SKM-1 treated with dmso at 0.1 percent for 144 hours (cell line): ENCODE data around the gene SEC61A2.
A peak's percentile ranks its signal among the peaks of the same experiment; 100 is the strongest.

ENCODE experiments used
- DNase-seq: peaks from one replicate; lab custom pipeline; 2025; ENCODE audit not compliant: unreplicated experiment; lab: John Stamatoyannopoulos, UW

Gene SEC61A2

DNA sequence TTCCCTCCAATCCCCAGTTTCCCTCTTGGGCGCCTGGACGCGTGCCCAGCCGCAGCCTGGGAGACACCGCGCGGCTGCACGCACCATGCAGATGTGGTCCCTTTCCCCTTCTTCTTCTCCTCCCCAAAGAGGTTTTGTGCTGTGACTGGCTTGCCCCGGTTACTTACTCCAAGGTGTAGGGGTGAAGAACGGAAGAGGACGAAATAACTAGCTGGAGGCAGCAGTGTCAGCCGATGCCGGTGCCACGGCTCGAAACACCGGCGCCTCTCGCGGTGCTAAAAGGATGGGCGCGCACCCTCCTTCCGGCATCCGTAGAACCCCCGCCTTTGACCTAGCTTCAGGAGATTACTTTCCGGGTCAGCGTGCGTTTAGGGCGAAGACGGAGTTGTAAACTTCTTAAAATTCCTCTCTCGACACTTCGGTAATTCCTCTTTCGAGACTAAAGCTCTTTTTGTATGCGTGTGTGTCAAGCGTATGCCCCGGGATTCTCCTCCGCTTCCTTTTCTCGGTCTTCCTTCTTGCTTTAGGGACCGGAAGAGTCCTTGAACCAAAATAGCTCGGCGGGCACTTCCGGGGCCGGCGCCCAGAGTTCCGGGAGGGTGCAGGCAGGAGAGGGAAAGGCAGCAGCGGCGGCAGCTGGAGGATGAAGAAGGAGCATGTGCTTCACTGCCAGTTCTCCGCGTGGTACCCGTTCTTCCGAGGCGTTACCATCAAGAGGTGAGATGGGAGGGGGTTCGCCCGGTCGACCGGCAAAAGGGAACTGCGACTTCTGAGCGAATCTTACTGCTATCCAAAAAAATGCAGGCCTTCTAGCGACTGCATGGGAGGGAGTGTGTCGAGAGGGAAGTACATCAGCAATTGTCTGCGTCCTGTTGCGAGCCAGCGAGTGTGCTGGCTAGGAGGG lies 66.4 kb downstream of the SEC61A2 start, which contains the start of the genes CDC123 and NUDT5:
CDC123 (plus strand) TSS at position 586 of the 904 bp plus-strand sequence; CDS start at position 644, 58 bp downstream.
NUDT5 (minus strand) TSS at position 289 of the 904 bp plus-strand sequence. CDS start 9,600 bp downstream, outside the sequence.
- DNase-seq, result peak; percentile 71

DNA sequence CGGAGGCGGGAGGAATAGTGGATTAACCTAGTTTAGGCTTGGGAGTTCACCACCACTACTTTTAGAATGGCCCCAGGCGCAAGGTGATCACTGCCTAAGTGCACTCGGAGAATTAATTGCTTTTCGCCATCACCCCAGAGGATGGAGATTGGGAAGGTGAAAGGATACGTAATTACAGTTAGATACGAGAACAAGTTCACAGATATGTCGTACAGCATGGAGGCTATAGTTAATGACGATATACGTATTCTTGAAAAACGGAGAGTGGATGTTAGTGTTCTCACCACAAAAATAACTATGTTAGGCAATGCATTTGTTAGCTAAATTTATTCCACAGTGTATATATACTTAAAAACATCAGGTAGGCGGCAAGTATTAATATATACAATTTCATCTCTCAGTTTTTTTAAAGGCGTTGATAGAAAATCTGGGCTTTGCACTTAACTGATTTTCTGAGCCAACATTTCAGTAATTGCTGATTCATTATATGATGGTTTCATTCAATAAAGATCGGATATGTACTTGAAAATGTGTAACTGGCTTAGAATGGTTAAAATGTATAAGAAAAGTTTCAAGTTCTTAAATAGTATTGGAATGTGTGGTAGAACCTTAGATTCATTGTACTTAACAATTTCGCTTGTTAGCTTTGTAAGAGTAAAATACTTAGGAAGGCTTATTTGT lies 67.2 kb downstream of the SEC61A2 start:
- no peak for DNase-seq

DNA sequence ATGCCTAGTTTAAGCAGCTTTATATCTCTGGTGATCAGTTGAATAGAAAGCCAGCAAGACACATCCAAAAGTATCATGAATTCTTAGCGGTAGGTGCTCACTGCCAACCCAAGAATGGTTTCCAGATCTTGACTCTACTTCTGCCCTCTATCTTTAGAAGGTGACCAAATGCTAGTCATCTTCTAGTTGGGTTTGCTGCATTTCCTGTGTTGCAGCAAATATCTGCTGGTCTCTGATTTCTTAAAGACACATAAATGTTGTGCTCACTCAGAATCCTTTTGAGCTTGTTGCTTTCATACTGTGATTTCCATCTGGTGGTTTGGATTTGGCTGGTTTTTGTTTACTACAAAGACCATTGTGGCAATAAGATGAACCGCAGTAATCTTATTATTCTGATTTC lies 68.7 kb downstream of the SEC61A2 start:
- no peak for DNase-seq

DNA sequence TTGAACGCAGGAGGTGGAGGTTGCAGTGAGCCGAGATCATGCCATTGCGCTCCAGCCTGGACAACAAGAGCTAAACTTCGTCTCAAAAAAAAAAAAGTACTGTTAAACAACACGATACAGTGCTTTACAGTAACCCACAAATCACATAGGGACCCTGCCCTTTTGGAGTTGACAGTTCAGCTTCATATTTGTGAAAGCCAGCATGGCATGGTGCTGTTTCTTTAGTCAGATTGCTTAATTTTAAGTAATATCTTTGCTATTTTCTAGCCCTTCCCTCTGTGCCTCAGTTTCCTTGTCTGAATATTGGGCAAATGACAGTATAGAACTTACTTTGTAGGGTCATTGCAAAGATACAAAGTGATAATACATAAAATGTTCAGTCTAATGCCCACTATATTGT lies 71.4 kb downstream of the SEC61A2 start:
- no peak for DNase-seq

DNA sequence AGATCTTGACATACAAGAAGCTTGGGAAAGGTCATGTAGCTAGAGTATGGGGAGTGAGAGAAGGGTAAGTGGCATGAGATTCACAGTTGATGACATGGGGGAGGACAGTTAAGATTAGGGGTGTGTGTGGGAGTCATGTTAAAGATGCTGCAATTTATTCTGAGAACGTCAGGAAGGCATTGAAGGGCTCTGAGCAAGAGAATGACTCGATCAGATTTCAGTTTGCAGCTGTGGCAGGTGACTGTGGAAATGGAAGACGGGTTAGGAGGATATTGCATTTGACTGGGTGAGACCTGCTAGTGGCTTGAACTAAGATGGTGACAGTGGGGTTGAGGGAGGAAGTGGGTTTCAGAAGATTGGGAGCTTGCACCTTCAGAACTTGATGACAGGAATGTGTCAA lies 72.1 kb downstream of the SEC61A2 start:
- DNase-seq, result no peak

DNA sequence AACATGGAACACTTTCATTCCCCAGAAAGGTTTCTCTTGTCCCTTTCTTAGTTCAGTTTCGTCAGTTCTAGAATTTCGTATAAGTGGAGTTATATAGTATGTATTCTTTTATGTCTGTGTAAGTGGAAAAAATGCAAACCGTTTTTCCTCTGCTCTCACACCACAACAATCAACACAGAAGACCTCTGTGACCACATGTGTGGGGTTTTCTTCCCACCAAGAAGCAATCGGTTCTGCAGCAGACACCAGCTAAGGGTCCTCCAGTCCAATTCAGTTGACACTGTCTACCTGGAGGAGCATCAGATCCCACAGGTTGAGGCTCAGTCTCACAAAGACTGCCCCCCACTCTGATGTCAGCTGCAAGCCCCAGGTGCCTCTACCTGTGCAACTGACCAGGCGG lies 72.7 kb downstream of the SEC61A2 start:
- DNase-seq, result no peak

DNA sequence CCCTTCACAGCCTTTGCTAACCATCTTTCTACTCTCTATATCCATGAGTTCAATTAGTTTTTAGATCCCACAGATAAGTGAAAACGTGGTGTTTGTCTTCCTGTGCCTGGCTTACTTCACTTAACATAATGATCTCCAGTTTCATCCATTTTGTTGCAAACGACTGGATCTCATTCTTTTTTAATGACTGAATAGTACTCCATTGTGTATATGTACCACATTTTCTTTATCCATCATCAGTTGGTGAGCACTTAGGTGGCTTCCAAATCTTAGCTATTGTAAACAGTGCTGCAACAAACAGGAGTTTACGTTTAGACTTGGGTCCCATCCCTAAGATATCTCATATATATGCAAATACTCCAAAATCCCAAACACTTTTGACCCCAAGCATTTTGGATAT lies 75.6 kb downstream of the SEC61A2 start:
- no peak for DNase-seq

DNA sequence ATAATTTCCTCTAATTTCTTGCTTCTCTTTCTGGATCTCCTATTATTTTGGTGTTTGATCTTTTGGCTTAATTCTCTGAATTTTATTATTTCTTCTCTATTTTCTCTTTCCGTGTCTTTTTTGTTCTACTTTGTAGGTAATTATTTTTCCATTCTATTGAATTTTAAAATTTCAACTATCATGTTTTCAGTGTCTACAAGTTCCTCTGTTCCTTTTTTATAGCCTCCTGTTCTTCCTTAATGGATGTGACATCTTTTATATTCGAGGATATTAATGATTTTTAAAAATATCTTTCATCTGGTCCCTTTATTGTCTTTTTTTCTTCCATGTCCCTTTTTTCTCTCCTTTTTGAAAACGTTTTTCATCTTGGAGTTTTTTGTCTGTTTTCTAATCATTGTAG lies 77.6 kb downstream of the SEC61A2 start:
- no peak for DNase-seq

DNA sequence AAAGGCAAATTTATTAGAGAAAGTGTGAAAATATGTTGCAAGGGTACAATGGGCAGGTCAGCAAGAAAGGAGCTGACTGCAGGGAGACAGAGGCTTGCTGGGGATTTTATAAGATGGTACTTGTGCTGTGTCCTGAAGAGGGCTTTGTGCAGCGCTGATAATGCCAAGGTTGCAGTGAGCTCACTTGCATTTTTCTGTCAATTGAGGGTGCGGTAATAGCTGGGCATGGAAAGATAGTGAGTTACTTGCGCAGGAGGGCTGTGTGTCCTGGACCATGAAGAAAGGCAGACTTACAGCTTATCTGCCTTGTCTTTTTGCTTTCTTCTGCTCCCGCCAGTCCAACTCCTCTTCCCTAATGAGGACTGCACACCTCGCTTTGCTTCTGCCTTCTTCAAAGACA lies 79.0 kb downstream of the SEC61A2 start:
- no peak for DNase-seq

DNA sequence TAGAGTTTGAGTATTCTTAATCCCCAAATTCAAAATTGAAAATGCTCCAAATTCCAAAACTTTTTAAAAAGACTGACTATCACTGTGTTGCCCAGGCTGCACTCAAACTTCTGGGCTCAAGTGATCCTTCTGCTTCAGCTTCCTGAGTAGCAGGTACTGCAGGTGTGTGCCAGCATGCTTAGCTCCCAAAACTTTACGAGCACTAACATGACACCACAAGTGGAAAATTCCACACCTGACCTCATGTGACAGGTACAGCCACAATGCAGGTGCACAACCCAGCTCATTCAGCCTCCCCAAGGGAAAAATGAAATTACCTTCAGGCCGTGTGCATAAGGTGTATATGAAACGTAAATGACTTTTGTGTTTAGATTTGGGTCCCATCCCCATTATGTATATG lies 83.0 kb downstream of the SEC61A2 start:
- no peak for DNase-seq

DNA sequence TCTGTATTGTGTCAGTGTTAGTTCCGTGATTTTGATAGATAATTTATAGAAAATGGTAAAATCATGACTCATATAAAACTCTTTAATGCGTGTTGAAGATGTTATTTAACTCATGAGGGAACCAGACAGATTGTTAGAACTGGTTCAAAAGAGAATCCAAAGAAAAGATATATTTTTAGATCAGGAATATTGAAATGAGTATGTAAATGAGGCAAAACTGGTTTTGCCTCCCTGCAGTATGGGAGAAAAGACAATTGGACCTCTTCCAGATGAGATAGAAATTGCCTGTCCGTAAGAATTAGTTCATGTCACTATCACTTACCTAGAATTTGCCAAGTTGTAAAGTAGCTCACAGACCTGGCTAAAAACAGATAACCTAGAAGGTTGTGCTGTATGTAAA lies 84.1 kb downstream of the SEC61A2 start:
- no peak for DNase-seq

DNA sequence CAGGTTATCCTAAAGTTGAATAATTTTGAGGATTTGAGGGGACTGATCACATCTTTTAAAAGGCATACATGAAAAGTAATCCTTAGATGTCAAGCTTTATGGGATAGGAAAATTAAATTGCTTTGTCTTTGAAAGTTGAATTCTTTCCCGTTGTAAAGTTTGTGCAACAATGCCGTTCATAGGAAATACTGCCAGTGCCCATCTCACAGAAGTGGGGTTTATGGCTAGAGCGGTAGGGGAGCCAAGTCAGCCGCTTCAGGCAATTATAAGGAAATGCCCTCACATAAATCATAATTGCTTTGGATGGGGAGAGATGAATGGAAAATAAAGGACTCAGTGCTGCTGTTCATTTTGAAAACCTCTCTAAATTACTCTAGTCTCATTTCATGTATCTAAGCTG lies 84.6 kb downstream of the SEC61A2 start:
- no peak for DNase-seq

DNA sequence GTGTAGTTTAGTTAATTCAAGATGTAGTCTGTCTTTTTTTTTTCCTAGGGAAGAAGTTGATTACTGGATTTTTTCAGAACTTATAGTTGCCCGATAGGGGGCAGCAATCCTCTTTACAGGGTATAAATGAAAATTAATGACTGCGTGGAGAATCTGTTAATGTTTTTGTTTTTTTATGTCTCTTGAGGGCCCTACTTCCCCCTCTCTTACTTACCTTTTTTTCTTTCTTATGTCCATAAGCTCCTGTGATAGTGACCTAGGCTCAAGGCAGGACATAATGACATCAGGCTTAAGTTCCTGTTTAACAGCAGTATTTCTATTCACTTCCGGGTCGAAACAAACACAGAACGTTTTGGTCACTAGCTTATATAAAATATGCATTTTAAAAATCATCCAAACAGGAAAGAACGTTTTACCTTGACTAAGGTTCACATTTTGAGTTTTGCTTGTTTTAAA lies 85.3 kb downstream of the SEC61A2 start:
- no peak for DNase-seq
